ENCODE measurements around the gene KSR1. TPM values are rescaled to one million over a fixed set of nuclear protein-coding genes. Genes with fewer than 3 reads are reported as not detected.

KSR1 gene
- total RNA-seq, 2 experiments from 2014 or later, result 57.0 to 60.2 TPM

DNA sequence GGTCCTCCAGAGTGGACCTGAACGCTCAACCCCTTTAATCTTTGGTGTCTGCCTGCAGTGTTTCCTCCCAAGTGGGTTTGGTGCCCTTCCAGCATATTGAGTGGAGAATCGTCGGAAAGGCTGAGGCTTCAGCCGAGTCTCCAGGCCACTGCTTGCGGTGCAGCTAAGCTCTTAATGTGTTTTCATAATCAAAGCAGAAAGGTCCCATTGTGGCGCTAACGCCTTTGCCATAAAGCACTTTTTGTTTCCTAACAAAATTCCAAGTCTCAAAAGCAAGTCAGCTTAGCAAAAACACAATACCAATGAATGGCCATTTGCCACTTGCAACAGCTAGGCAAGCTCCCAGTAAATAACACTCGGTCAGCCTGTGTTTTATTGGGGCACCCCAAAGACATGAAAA, 57.6 kb downstream of the KSR1 start:
- Mint-ChIP-seq H3K36me3 (no peaks in the 10 kb centered on the region), H3K4me3 (no peak overlapping the region), H3K27ac (no peak overlapping the region), H3K4me1 (peaks cover 19% of the 10 kb centered on the region), H3K9me3 (no peaks in the 10 kb centered on the region), H3K27me3 (no peaks in the 10 kb centered on the region)
- POLR2A ChIA-PET, result no interaction called here
- ATAC-seq (ENCODE audit: low read depth) (no peak), DNase-seq (no peak)

DNA sequence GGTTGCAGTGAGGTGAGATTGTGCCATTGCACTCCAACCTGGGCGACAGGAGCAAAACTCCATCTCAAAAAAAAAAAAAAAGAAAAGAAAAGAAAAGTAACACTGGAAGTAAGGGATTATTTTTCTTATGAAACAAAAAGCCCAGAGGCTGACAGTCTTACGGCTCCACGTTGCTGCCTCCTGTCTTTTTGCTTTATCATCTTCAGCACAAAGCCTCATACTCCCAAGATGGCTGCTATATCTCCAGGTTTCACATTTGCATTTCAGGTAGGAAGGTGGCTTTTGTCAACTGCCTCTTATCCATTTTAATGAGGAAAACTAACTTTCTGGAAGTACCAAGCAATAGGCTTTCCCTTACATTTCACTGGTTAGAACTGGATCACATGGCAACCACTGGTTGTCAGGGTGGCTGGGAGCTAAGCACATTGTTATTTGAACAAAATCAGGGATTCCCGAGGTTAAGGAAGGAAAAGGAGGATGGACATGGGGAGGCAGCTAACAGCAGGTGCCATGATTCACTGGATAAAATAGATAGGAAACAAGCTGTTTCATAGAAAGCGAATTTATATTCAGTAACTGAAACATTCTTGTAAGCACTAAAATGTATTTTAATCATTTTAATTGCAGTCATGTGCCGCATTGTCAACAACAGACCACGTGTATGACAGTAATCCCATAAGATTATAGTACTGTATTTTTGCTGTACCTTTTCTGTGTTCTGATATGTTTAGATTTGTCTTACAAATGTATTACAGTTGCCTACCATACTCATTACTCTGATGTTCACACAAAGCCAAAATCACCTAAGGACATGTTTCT, 58.6 kb downstream of the KSR1 start:
- no peaks in the 10 kb centered on the region for H3K27me3 Mint-ChIP-seq
- peaks cover 24% of the 10 kb centered on the region for H3K4me1 Mint-ChIP-seq
- POLR2A ChIA-PET, result no interaction called here
- no peak overlapping the region for H3K27ac Mint-ChIP-seq
- ATAC-seq (ENCODE audit: low read depth) (no peak), DNase-seq (no peak)
- H3K9me3 Mint-ChIP-seq, result no peaks in the 10 kb centered on the region
- H3K4me3 Mint-ChIP-seq, result no peak overlapping the region
- H3K36me3 Mint-ChIP-seq, result no peaks in the 10 kb centered on the region

DNA sequence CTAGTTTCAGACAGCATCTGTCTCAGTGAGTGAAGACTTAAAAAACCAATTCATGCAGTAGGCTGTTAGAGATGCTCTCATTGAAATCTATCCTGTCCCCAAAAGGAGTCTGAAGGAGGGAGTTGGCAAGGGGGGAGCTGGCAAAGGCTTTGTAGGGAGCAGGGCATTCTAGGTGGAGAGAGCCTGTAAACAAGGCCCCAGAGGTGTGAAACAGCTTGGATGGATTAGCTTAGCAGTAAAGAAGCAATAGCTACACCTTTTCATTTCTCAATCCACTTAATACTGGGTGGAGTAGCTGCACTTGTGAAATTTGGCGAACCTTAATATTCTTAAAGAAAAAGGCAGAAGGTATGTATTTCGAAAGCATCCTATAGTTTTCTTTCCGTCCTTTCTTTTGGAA, 61.8 kb downstream of the KSR1 start:
- H3K27ac Mint-ChIP-seq, result no peak overlapping the region
- H3K36me3 Mint-ChIP-seq, result peaks cover 1% of the 10 kb centered on the region
- H3K4me1 Mint-ChIP-seq, result peaks cover 23% of the 10 kb centered on the region
- no peaks in the 10 kb centered on the region for H3K9me3 Mint-ChIP-seq
- POLR2A ChIA-PET, result no interaction called here
- H3K4me3 Mint-ChIP-seq, result no peak overlapping the region
- H3K27me3 Mint-ChIP-seq, result no peaks in the 10 kb centered on the region
- DNase-seq, result no peak
- ATAC-seq (ENCODE audit: low read depth), result no peak

DNA sequence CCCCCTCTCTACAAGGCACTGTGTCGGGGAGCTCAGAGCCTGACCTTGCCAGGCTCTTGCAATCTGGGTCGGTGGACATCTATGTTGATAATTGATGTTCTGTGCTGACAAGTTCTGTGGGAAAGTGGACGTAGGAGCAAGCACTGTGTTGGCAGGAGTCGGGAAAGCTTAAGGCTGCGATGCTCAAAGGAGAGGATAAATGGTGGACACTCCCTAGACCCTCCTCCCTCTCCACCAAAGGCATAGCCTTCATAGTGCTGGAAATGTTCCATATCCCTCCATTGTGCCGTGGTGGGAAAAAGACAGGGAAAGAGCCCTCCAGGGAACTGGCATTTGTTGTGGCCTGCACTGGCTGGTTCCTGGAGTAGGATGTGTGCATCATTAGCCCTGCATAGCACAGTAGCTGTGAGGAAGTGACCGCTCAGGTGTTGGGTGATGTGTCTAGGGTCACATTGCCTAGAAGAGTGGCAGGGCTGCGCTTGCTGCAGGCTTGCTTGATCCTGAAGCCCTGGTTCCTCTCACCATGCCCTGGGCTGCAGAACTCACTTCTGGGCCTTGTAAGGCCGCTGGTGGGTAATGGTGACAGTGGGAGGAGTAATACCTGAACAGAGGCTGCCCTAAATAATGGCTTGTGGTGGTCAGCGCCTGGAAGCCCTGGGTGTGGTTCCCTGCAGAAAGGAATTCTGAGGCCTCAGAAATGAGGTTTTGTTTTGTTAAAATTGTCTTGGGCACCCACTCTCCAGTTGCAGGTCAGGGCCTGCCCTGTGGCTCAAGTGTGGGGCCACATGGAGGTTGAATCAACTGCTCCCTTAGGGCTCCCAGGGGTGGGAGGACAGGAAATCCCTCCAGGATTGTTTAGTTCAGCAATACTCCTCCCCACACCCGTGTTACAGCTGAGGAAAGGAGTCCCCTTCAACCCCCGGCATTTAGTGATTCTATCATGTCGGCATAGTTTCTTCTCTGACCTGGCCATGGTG, 62.6 kb downstream of the KSR1 start:
- Mint-ChIP-seq H3K36me3 (peaks cover 5% of the 10 kb centered on the region), H3K4me1 (peaks cover 25% of the 10 kb centered on the region), H3K4me3 (no peak overlapping the region), H3K27ac (no peak overlapping the region), H3K27me3 (no peaks in the 10 kb centered on the region), H3K9me3 (no peaks in the 10 kb centered on the region)
- DNase-seq (no peak), ATAC-seq (ENCODE audit: low read depth) (no peak)
- POLR2A ChIA-PET, result no interaction called here

DNA sequence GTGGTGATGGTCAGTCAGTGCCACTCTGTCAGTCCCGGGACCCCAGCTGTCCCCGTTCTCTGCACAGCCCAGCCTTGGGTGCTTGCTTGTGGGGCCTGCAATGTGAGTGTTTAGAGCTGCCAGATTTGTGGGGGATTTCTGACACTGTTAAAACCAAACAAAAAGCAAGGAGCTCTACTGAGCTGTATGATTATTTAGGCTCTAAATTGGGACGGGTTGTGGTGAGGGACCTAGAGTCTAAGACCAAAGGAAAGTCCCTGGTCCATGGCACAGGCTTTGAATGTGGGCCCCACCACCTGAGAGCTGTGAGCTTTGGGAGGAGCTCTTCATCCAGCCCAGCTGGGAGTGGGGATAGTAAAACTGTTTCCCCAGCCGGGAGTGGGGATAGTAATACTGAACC, 63.3 kb downstream of the KSR1 start:
- Mint-ChIP-seq H3K27me3 (no peaks in the 10 kb centered on the region), H3K9me3 (no peaks in the 10 kb centered on the region), H3K4me3 (no peak overlapping the region), H3K4me1 (peaks cover 29% of the 10 kb centered on the region), H3K36me3 (peaks cover 5% of the 10 kb centered on the region), H3K27ac (no peak overlapping the region)
- no peak for DNase-seq
- POLR2A ChIA-PET, result no interaction called here
- no peak for ATAC-seq (ENCODE audit: low read depth)

DNA sequence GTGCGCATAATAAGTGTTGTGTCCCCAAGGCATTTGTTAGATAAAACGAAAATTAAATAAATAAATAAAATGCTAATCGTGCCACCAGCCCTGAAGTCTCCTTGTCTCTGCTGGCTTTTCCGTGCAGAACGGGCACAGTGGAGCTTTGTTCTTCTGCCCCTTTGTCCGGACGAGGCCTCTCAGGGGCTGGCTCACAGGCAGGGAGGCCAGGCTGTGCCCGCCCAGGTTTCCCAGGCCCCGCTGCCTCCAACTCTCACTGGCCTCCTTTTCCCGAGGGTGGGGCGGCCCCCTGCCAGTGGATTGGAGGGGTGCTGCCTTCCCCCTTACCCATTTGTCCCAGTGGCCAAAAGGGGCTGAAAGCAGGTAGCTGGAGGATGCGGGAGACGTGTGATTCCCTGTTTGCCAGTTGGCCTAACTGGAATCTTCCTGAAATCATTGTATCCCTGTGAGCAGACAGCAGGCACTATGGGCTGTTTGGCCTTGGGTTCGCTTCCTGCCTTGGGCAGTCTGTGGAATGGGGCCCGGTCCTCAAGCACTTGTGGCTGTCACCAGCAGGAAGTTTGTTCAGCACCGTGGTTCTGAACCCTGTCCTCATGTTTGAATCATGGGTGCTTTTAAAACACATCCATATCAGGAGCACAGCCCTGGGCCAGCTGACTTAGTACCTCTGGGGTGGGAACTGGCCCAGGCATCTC, 64.4 kb downstream of the KSR1 start:
- peak overlapping the region; percentile 22 for H3K27ac Mint-ChIP-seq
- peaks cover 34% of the 10 kb centered on the region for H3K4me1 Mint-ChIP-seq
- peak overlapping the region; percentile 15 for H3K4me3 Mint-ChIP-seq
- H3K9me3 Mint-ChIP-seq, result no peaks in the 10 kb centered on the region
- DNase-seq, result no peak
- POLR2A ChIA-PET, result interaction anchor here (0.7 to 1.6 kb wide), 2 partner anchors 47 to 54 kb away, joined by 4 to 6 read pairs; no protein-coding TSS in a partner anchor
- peaks cover 5% of the 10 kb centered on the region for H3K36me3 Mint-ChIP-seq
- H3K27me3 Mint-ChIP-seq, result no peaks in the 10 kb centered on the region
- ATAC-seq (ENCODE audit: low read depth), result peak; percentile 61

DNA sequence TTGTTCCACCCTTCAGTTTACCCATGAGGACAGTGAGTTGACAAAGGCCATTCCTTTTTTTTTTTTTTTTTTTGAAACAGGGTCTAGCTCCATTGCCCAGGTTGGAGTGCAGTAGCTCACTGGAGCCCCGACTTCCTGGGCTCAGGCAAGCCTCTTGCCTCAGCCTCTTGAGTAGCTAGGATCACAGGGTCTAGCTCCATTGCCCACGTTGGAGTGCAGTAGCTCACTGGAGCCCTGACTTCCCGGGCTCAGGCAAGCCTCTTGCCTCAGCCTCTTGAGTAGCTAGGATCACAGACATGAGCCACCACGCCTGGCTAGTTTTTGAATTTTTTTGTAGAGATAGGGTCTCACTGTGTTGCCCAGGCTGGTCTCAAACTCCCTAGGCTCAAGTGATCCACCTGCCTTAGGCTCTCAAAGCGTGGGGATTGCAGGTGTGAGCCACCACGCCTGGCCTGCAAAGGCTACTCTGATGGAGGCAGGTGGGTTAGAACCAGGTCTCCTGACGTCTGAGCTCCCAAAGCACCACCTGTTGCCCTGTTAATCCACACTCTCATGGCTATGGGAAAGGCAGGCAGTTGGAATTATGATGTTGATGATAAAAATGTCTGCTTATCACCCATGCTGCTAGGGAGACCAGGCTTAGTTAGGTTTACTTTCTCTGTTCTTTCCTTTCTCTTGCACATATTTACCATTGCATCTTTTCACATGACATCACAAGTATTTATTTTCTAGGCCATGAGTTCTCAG, 65.2 kb downstream of the KSR1 start:
- DNase-seq (no peak), ATAC-seq (ENCODE audit: low read depth) (no peak)
- Mint-ChIP-seq H3K4me1 (peaks cover 40% of the 10 kb centered on the region), H3K4me3 (peak overlapping the region; percentile 15), H3K27ac (peak overlapping the region; percentile 22), H3K36me3 (peaks cover 5% of the 10 kb centered on the region), H3K27me3 (no peaks in the 10 kb centered on the region), H3K9me3 (no peaks in the 10 kb centered on the region)
- POLR2A ChIA-PET, result interaction anchor here (0.5 to 1.6 kb wide), 3 partner anchors 48 to 1279 kb away, joined by 3 to 6 read pairs (median 4); no protein-coding TSS in a partner anchor

DNA sequence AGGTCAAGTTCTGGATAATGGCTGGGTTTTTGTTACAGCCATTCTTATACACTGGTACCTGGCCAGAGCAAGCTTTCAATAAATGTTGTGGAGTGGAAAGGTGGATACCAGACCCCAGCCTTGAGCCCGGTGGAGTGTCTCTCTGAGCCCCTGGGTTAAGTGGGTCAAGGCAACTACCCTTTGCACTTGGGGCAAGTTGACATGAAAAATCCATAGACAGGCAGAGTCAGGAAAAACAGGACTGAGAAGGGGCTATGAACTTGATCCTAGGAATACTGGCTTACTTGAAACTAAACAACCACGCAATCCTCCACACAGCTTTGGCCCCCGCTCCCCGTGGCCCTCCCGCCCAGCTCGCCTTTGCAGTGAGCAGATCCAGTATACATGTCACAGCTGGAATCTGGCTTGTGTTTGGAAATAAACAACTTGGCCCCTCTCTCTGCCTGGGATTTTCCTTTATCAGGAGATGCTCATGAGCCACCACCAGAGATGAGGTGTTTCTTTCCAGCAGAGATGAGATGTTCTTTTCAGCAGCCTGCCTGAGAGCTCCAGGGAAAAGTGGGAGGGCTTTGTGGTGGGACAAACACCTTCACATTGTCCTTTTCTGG, 65.9 kb downstream of the KSR1 start:
- peaks cover 45% of the 10 kb centered on the region for H3K4me1 Mint-ChIP-seq
- POLR2A ChIA-PET, result interaction anchor here (0.5 kb wide), 2 partner anchors 21 to 1279 kb away, joined by 3 to 4 read pairs; no protein-coding TSS in a partner anchor
- no peak overlapping the region for H3K4me3 Mint-ChIP-seq
- peaks cover 5% of the 10 kb centered on the region for H3K36me3 Mint-ChIP-seq
- ATAC-seq (ENCODE audit: low read depth) (no peak), DNase-seq (no peak)
- no peaks in the 10 kb centered on the region for H3K9me3 Mint-ChIP-seq
- H3K27me3 Mint-ChIP-seq, result no peaks in the 10 kb centered on the region
- no peak overlapping the region for H3K27ac Mint-ChIP-seq

DNA sequence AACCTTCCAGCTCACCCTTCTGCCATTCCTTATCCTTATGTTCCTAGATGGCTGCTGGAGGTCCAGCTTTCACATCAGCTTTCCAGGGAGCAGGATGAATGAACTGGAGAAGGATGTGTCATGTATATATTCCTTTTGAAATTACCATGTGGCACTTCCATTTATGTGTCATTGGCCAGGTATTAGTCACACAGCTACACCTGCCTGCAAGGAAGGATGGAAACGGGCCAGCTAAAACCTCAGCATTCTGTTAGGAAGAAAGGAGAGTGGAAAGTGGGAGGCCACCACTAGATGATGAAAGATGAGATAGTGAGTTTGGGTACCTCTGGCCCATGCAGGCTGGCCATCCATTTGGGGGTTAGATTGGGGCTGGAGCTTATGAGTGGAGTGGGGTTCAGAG, 67.5 kb downstream of the KSR1 start:
- H3K27me3 Mint-ChIP-seq, result no peaks in the 10 kb centered on the region
- peaks cover 51% of the 10 kb centered on the region for H3K4me1 Mint-ChIP-seq
- H3K4me3 Mint-ChIP-seq, result no peak overlapping the region
- no peak overlapping the region for H3K27ac Mint-ChIP-seq
- DNase-seq (no peak), ATAC-seq (ENCODE audit: low read depth) (no peak)
- POLR2A ChIA-PET, result no interaction called here
- peaks cover 5% of the 10 kb centered on the region for H3K36me3 Mint-ChIP-seq
- H3K9me3 Mint-ChIP-seq, result no peaks in the 10 kb centered on the region

DNA sequence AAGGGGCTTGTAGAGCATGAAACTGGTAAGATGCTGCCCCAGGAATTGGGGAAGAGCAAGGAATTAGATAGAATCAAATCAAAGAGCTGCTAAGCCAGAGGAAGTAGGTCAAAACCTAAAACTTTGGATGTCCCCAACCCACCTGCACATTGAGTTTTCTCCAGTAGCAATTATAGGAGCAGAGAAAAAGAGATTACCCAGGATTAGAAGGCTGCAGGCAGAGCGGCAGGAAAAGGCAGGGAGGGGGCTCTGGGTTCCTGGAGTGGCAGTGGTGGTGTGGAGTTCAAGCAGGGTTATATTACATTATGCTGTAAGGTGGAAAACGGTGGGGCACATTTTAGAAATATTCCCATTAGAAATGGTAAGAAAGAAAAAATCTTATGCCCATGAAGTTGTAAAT, 68.3 kb downstream of the KSR1 start:
- no peaks in the 10 kb centered on the region for H3K27me3 Mint-ChIP-seq
- POLR2A ChIA-PET, result no interaction called here
- H3K27ac Mint-ChIP-seq, result no peak overlapping the region
- DNase-seq (no peak), ATAC-seq (ENCODE audit: low read depth) (no peak)
- no peak overlapping the region for H3K4me3 Mint-ChIP-seq
- H3K36me3 Mint-ChIP-seq, result peaks cover 5% of the 10 kb centered on the region
- H3K4me1 Mint-ChIP-seq, result peaks cover 52% of the 10 kb centered on the region
- no peaks in the 10 kb centered on the region for H3K9me3 Mint-ChIP-seq

DNA sequence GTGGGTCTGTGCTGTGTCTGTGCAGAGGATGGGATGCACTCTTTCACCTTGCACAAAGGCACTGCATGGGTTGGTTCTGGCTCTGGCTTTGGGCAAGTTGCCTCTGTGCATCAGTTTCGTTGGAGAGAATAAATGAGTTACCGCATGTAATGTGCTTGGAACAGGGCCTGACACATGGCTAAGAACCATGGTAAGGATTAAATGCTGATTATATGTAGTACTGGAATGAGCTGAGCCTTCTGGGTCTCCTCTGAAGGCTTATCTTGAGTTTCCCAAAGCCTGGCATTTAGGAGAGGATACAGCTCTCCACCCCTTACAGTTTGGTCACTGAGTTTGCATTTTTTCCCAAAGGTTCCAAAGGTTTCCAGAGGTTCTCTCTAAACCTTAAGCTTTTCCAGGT, 69.1 kb downstream of the KSR1 start:
- Mint-ChIP-seq H3K4me1 (peaks cover 56% of the 10 kb centered on the region), H3K4me3 (no peak overlapping the region), H3K36me3 (peaks cover 5% of the 10 kb centered on the region), H3K9me3 (no peaks in the 10 kb centered on the region), H3K27me3 (no peaks in the 10 kb centered on the region), H3K27ac (no peak overlapping the region)
- ATAC-seq (ENCODE audit: low read depth) (no peak), DNase-seq (no peak)
- POLR2A ChIA-PET, result no interaction called here

DNA sequence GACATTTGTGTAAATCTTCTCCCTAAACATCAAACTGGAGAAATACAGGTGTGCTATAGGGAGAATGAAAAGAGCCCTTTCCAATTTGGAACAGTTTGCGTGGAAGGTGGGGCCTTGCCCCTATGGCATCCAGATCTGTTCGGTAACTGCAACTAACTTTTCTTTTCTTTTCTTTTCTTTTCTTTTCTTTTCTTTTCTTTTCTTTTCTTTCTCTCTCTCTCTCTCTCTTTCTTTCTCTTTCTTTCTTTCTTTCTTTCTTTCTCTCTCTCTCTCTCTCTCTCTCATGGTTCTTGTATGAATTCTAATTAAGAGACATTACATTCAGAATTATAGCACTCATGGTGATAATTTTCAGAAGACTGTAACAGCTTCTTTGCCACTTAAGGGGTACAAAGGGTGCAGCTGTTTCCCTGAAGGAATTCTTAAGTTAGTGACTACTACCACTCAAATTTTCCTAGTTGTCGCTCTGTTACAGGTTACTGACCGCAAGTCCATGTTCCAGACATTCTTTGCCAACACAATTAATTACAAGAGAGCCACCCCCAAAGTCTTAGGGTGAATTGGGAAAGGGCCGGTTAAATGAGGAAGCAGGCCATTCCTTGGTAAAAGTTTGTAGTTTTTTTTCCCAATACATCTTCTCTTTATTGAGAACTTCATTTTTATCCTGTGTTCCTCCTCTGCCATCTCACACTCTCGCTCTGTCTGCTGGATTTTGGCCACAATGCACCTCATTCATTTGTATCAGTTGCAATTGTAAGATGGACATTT, 69.8 kb downstream of the KSR1 start:
- Mint-ChIP-seq H3K4me1 (peaks cover 59% of the 10 kb centered on the region), H3K27me3 (no peaks in the 10 kb centered on the region), H3K9me3 (no peaks in the 10 kb centered on the region), H3K4me3 (peak overlapping the region; percentile 60), H3K36me3 (peaks cover 5% of the 10 kb centered on the region), H3K27ac (peak overlapping the region; percentile 77)
- POLR2A ChIA-PET, result interaction anchor here (1.1 kb wide), 1 partner anchor 18 kb away, joined by 4 read pairs; no protein-coding TSS in a partner anchor
- DNase-seq (no peak), ATAC-seq (ENCODE audit: low read depth) (no peak)

Data from activated naive CD8-positive, alpha-beta T cell treated with anti-CD3 and anti-CD28 coated beads, Interleukin-2, amount 10 ng/mL, durations not matched to agents 7 days and 5 days (primary cell).